Measurements from ENCODE around the gene KLHL20. TPM values are rescaled to one million over a fixed set of nuclear protein-coding genes. Genes with fewer than 3 reads are reported as not detected.

Gene KLHL20
- total and polyA plus RNA-seq, 2 of the 13 experiments (the other 11 are each of a cell fraction or from before 2014, with no cell fraction given) = 7.4 to 14.3 TPM

GRCh38 chr1:173715538-173715844 is 710 bp downstream of the KLHL20 start:
- CTCF ChIA-PET (ENCODE audit: low intra/inter-chr PET ratio, low total read pairs) = no interaction called here
- FAIRE-seq (no peak), ATAC-seq (no peak), DNase-seq (ENCODE audit: low spot score) (no peak)
- Histone ChIP-seq H3K27me3 (ENCODE audit: control insufficient read depth in 1 of 2, insufficient read depth in 2 of 2, low read length in 2 of 2) (peaks cover 0 to 3% of the 10 kb centered on the region in 2 experiments; a peak in 2 of 5 replicates), H3K36me3 (replicated peaks in 1 of 2; ENCODE audit: control insufficient read depth in 1 of 2, insufficient read depth in 2 of 2, low read length in 2 of 2) (no peaks in the 10 kb centered on the region), H3K4me2 (ENCODE audit: low read depth, low read length) (peak overlapping the region; percentile 87), H3K4me1 (ENCODE audit: insufficient read depth, low read length) (peaks cover 28% of the 10 kb centered on the region), H2AFZ (ENCODE audit: low read length) (peak overlapping the region; percentile 72), H3K9ac (ENCODE audit: insufficient read depth, low read depth, low read length) (peak overlapping the region; percentile 82), H3K9me3 (ENCODE audit: low read length) (no peaks in the 10 kb centered on the region), H4K20me1 (ENCODE audit: insufficient read depth, low read length) (no peaks in the 10 kb centered on the region), H3K27ac (ENCODE audit: extremely low read length, insufficient read depth, low read length) (peak overlapping the region; percentile 74), H3K79me2 (ENCODE audit: insufficient read depth, low read length) (peaks cover 21% of the 10 kb centered on the region), H3K4me3 (replicated peaks in 1 of 3; ENCODE audit: insufficient read depth in 1 of 3, low read depth in 2 of 3, low read length in 3 of 3) (peak overlapping the region; percentile 74 to 97 (median 84))
- no TSS peak for BruUV-seq (replicated peaks)
- WGBS (ENCODE audit: low lambda C conversion rate) = under 1% methylated on average over 7 of the region's 8 CpGs
- TF ChIP-seq MAZ (IDR thresholded peaks at IDR 0.05; ENCODE audit: borderline replicate concordance, low read depth, low read length) = no peak
- no peak for TF ChIP-seq MAZ (CRISPR knock-in tag; IDR thresholded peaks at IDR 0.05; ENCODE audit: low read depth)
- peak; percentile 60; the same call in 1 of the 2 replicates for TF ChIP-seq ARID2 (CRISPR knock-in tag; IDR thresholded peaks at IDR 0.05; ENCODE audit: borderline replicate concordance)
- TF ChIP-seq FLYWCH1 (CRISPR knock-in tag; IDR thresholded peaks at IDR 0.05) = no peak
- 0 out of 2 replicates have a peak, but pooled peaks have one; percentile 2 for TF ChIP-seq ZNF772 (CRISPR knock-in tag; IDR thresholded peaks at IDR 0.05)
- POLR2A ChIA-PET = interaction anchor here (1.2 to 2.2 kb wide), 7 partner anchors 51 to 286 kb away, joined by 3 to 19 read pairs (median 7); partner anchors contain the start of genes CENPL, DARS2, GAS5 and PRDX6
- intact Hi-C loops (cut with micrococcal nuclease; ENCODE audit: unreplicated experiment) = loop anchor here (1.0 to 10.0 kb wide), 3 partner anchors 109 to 971 kb away; partner anchors contain the start of genes CENPL and DARS2
- in situ Hi-C loops (cut with HindIII; ENCODE audit: extremely low pct_ligation_motif_present, low pct_unique_long_range_greater_than_20kb) = loop anchor here (10.0 kb wide), 1 partner anchor 109 kb away; the partner anchor contains the start of genes CENPL and DARS2

GRCh38 chr1:173717238-173717637 is 2.5 kb downstream of the KLHL20 start:
- FAIRE-seq (no peak), DNase-seq (ENCODE audit: low spot score) (peak; percentile 39), ATAC-seq (no peak)
- H3K9ac ChIP-seq (ENCODE audit: insufficient read depth, low read depth, low read length) = no peak overlapping the region
- 0 out of 5 replicates have a peak, but pooled peaks cover 0 to 3% of the 10 kb centered on the region in 2 experiments for H3K36me3 ChIP-seq (replicated peaks in 1 of 2; ENCODE audit: control insufficient read depth in 1 of 2, insufficient read depth in 2 of 2, low read length in 2 of 2)
- peak overlapping the region; percentile 87; the same call in 1 of the 2 replicates for H3K4me2 ChIP-seq (ENCODE audit: low read depth, low read length)
- H3K4me1 ChIP-seq (ENCODE audit: insufficient read depth, low read length) = peaks cover 15% of the 10 kb centered on the region
- BruUV-seq (replicated peaks) = no TSS peak
- no peak overlapping the region for H3K27ac ChIP-seq (ENCODE audit: extremely low read length, insufficient read depth, low read length)
- H3K27me3 ChIP-seq (ENCODE audit: control insufficient read depth in 1 of 2, insufficient read depth in 2 of 2, low read length in 2 of 2) = no peaks in the 10 kb centered on the region; a peak in 1 of 5 replicates
- H3K9me3 ChIP-seq (ENCODE audit: low read length) = no peaks in the 10 kb centered on the region
- no peak overlapping the region for H2AFZ ChIP-seq (ENCODE audit: low read length)
- peaks cover 21% of the 10 kb centered on the region for H3K79me2 ChIP-seq (ENCODE audit: insufficient read depth, low read length)
- TF ChIP-seq CEBPB (IDR thresholded peaks at IDR 0.05; ENCODE audit: borderline replicate concordance, low read depth, low read length) (peak; percentile 46; the same call in 1 of the 2 replicates), ARID5B (CRISPR knock-in tag; IDR thresholded peaks at IDR 0.05) (0 out of 2 replicates have a peak, but pooled peaks have one; percentile 13), TEF (CRISPR knock-in tag; IDR thresholded peaks at IDR 0.05) (0 out of 2 replicates have a peak, but pooled peaks have one; percentile 12), TGIF2 (CRISPR knock-in tag; IDR thresholded peaks at IDR 0.05) (no peak), SAP130 (CRISPR knock-in tag; IDR thresholded peaks at IDR 0.05; ENCODE audit: low read depth) (0 out of 2 replicates have a peak, but pooled peaks have one; percentile 20), ZNF772 (CRISPR knock-in tag; IDR thresholded peaks at IDR 0.05) (no peak), JUN (CRISPR knock-in tag; IDR thresholded peaks at IDR 0.05) (no peak), GABPA (IDR thresholded peaks at IDR 0.05; ENCODE audit: low read depth, low read length) (no peak), GABPA (CRISPR knock-in tag; IDR thresholded peaks at IDR 0.05; ENCODE audit: low read depth) (0 out of 2 replicates have a peak, but pooled peaks have one; percentile 20)
- in situ Hi-C loops (cut with HindIII; ENCODE audit: extremely low pct_ligation_motif_present, low pct_unique_long_range_greater_than_20kb) = loop anchor here (10.0 kb wide), 1 partner anchor 108 kb away; the partner anchor contains the start of genes CENPL and DARS2
- H4K20me1 ChIP-seq (ENCODE audit: insufficient read depth, low read length) = no peaks in the 10 kb centered on the region
- H3K4me3 ChIP-seq (replicated peaks in 1 of 3; ENCODE audit: insufficient read depth in 1 of 3, low read depth in 2 of 3, low read length in 3 of 3) = no peak overlapping the region; a peak in 1 of 6 replicates
- intact Hi-C loops (cut with micrococcal nuclease; ENCODE audit: unreplicated experiment) = loop anchor here (10.0 kb wide), 2 partner anchors 292 to 972 kb away; no protein-coding TSS in a partner anchor
- POLR2A ChIA-PET = interaction anchor here (1.4 kb wide), 1 partner anchor 151 kb away, joined by 4 read pairs; the partner anchor contains the start of gene ZBTB37
- WGBS (ENCODE audit: low lambda C conversion rate) = 17% methylated on average over 2 of the region's 2 CpGs
- CTCF ChIA-PET (ENCODE audit: low intra/inter-chr PET ratio, low total read pairs) = no interaction called here

Data from HepG2 (cell line).